OCI-LY3 (cell line): ENCODE measurements around the gene CCDC66.
"Not testable (repeated sequence)": the region's sequence is repeated elsewhere in the genome, so short reads cannot be mapped to it uniquely, and the experiment has no call there.

ENCODE experiments used
- H2AFZ ChIP-seq: fragments of 200-600, 300-600 bp; shearing (Covaris generic); 2 replicates; pipeline ENCODE4 v1.6.0; 2014; ENCODE audit warnings: antibody characterized with exemption, low read depth, low read length
- H3K27ac ChIP-seq: fragments of 200-600, 300-600 bp; sonication (generic); 2 replicates; pipeline ENCODE4 v1.5.1; 2014; ENCODE audit warnings: mild to moderate bottlenecking, low read length, moderate library complexity, mixed read lengths
- H3K27me3 ChIP-seq: fragments of 200-600, 300-600 bp; sonication (generic); 2 replicates; pipeline ENCODE4 v1.6.1; 2014; ENCODE audit warnings: low read depth, low read length, mixed read lengths
- H3K36me3 ChIP-seq: fragments of 200-600, 300-600 bp; sonication (generic); replicated peaks from 2 replicates; pipeline ENCODE3; 2014; ENCODE audit warnings: low read depth, low read length, mixed read lengths
- H3K4me1 ChIP-seq: fragments of 300-600, 200-600 bp; sonication (generic); 2 replicates; pipeline ENCODE4 v1.6.1; 2014; ENCODE audit warnings: low read length, mixed read lengths
- H3K4me2 ChIP-seq: fragments of 200-600, 300-600 bp; sonication (generic); 2 replicates; pipeline ENCODE4 v1.6.1; 2014; ENCODE audit warnings: low read length, mixed read lengths
- H3K4me3 ChIP-seq: fragments of 300-600, 200-600 bp; sonication (generic); 2 replicates; pipeline ENCODE4 v1.5.1; 2014; ENCODE audit warnings: antibody characterized with exemption, mild to moderate bottlenecking, low read length, moderate library complexity
- H3K79me2 ChIP-seq: fragments of 300-600, 200-600 bp; shearing (Covaris generic); 2 replicates; pipeline ENCODE4 v1.6.1; 2014; ENCODE audit warnings: mild to moderate bottlenecking, low read length, mixed read lengths
- H3K9ac ChIP-seq: fragments of 300-600, 200-600 bp; shearing (Covaris generic); 2 replicates; pipeline ENCODE4 v1.6.0; 2014; ENCODE audit warnings: mild to moderate bottlenecking, low read length, moderate library complexity
- H3K9me3 ChIP-seq: fragments of 200-600, 300-600 bp; shearing (Covaris generic); 2 replicates; pipeline ENCODE4 v1.6.1; 2014; ENCODE audit warnings: low read length, mixed read lengths; ENCODE audit not compliant: insufficient read depth
- H4K20me1 ChIP-seq: fragments of 200-600, 300-600 bp; sonication (generic); 2 replicates; pipeline ENCODE4 v1.6.1; 2016; ENCODE audit warnings: low read length, mixed read lengths; ENCODE audit not compliant: insufficient read depth
- EZH2phosphoT487 ChIP-seq: fragments of 200-600 bp; shearing (Covaris generic); IDR thresholded peaks from 2 replicates; pipeline ENCODE4 v1.6.1; 2018; ENCODE audit warnings: antibody characterized with exemption, mixed run types, low read depth
- TF ChIP-seq, protein P1 (sequence below): fragments of 200-600, 300-600 bp; sonication (generic); IDR thresholded peaks from 2 replicates; pipeline ENCODE4 v1.5.1; 2014; ENCODE audit warnings: antibody characterized with exemption, low read length, low read depth

The CCDC66 gene

DNA sequence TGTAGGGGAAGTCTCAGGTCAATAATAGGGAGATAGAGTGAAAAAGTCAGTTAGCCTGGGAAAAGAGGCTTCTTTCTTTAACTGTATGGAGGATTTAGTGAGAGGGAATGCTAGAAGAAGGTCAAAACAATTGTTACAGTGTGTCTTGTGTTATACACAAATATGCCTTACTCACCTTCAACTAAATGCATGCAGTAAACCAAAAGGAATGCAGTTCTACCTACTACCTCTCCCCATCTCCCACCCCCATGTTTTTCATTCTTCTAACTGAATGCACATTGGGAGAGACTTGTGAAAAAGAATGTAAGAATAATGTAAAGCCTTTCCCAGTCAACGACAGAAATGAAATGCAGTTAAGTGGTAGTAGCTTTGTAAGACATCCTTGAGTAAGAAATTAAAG is 33.8 kb downstream of the CCDC66 start:
- TF ChIP-seq, protein P1, sequence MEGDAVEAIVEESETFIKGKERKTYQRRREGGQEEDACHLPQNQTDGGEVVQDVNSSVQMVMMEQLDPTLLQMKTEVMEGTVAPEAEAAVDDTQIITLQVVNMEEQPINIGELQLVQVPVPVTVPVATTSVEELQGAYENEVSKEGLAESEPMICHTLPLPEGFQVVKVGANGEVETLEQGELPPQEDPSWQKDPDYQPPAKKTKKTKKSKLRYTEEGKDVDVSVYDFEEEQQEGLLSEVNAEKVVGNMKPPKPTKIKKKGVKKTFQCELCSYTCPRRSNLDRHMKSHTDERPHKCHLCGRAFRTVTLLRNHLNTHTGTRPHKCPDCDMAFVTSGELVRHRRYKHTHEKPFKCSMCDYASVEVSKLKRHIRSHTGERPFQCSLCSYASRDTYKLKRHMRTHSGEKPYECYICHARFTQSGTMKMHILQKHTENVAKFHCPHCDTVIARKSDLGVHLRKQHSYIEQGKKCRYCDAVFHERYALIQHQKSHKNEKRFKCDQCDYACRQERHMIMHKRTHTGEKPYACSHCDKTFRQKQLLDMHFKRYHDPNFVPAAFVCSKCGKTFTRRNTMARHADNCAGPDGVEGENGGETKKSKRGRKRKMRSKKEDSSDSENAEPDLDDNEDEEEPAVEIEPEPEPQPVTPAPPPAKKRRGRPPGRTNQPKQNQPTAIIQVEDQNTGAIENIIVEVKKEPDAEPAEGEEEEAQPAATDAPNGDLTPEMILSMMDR: no peak
- TF ChIP-seq EZH2phosphoT487: no peak
- peaks cover 17% of the 10 kb centered on the region for H3K36me3 ChIP-seq
- H3K79me2 ChIP-seq: no peaks in the 10 kb centered on the region
- H3K4me3 ChIP-seq: no peak overlapping the region
- H3K9me3 ChIP-seq: no peaks in the 10 kb centered on the region
- H3K4me1 ChIP-seq: no peaks in the 10 kb centered on the region
- no peak overlapping the region for H3K4me2 ChIP-seq
- no peaks in the 10 kb centered on the region for H3K27me3 ChIP-seq
- H4K20me1 ChIP-seq: no peaks in the 10 kb centered on the region
- H3K9ac ChIP-seq: no peak overlapping the region
- no peak overlapping the region for H3K27ac ChIP-seq
- H2AFZ ChIP-seq: no peak overlapping the region

DNA sequence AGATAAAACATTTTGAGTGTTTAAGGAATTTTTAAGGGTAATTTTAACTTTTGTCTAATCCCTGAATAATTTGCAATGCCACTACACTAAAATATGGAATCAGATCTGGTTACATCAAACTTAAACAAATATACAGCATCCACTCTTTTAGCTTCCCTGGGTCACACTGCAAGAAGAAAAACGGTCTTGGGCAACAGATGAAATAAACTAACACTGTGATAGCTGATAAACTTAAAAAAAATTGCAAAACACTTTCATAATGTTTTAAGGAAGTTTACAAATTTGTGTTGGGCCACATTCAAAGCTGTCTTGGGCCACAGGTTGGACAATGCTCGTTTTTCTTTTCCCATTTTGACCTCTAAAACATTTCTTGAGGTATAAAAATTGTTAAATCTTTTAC is 34.3 kb downstream of the CCDC66 start:
- Histone ChIP-seq H3K4me3 (no peak overlapping the region), H3K4me2 (no peak overlapping the region), H3K27me3 (no peaks in the 10 kb centered on the region), H3K9me3 (no peaks in the 10 kb centered on the region), H3K4me1 (no peaks in the 10 kb centered on the region), H3K79me2 (no peaks in the 10 kb centered on the region), H3K36me3 (peaks cover 18% of the 10 kb centered on the region), H2AFZ (no peak overlapping the region), H3K9ac (no peak overlapping the region), H4K20me1 (no peaks in the 10 kb centered on the region), H3K27ac (no peak overlapping the region)
- TF ChIP-seq EZH2phosphoT487: no peak

- H3K36me3 ChIP-seq: peaks cover 27% of the 10 kb centered on the region
- no peaks in the 10 kb centered on the region for H3K9me3 ChIP-seq
- no peaks in the 10 kb centered on the region for H3K79me2 ChIP-seq
- no peak overlapping the region for H3K27ac ChIP-seq
- H4K20me1 ChIP-seq: no peaks in the 10 kb centered on the region
- H3K4me2 ChIP-seq: no peak overlapping the region
- H3K9ac ChIP-seq: no peak overlapping the region
- no peaks in the 10 kb centered on the region for H3K27me3 ChIP-seq
- H3K4me1 ChIP-seq: no peaks in the 10 kb centered on the region
- no peak overlapping the region for H2AFZ ChIP-seq
- TF ChIP-seq EZH2phosphoT487: no peak
- TF ChIP-seq, protein P1: no peak
- no peak overlapping the region for H3K4me3 ChIP-seq
These were observed 36.6 kb downstream of the CCDC66 start for GRCh38 chr3:56593455-56594158.

DNA sequence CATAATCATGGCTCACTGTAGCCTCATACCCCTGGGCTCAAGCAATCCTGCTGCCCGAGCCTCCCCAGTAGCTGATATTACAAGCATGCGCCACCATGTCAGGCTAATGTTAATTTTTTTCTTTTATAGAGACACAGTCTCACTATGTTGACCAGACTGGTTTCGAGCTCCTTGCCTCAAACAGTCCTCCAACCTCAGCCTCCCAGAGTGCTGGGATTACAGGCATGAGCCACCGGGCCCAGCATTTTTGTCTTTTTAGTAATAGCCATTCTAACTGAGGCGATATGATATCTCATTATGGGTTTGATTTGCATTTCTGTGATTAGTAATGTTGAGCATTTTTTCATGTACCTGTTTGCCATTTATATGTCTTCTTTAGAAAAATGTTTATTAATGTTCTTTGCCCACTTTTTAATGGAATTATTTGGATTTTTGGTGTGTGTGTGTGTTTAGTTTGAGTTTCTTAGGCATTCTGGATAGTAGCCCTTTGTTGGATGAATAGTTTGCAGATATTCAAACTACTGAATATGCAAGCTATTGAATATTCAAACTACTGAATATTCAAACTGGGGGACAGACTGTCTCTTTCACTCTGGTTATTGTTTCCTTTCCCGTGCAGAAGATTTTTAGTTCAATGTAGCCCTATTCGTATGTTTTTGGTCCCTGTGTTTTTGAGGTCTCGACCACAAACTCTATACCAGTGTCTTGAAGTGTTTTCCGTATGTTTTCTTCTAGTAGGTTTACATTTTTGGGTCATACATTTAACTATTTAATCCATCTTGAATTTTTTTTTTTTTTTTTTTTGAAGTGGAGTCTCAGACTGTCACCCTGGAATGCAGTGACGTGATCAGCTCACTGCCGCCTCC is 39.2 kb downstream of the CCDC66 start:
- no peak for TF ChIP-seq EZH2phosphoT487
- TF ChIP-seq, protein P1: no peak
- peaks cover 35% of the 10 kb centered on the region for H3K36me3 ChIP-seq
- no peaks in the 10 kb centered on the region for H3K27me3 ChIP-seq

GRCh38 chr3:56608479-56608878 is 51.5 kb downstream of the CCDC66 start:
- H3K27ac ChIP-seq, H3K4me3 ChIP-seq, H2AFZ ChIP-seq, H3K9me3 ChIP-seq, H4K20me1 ChIP-seq, H3K27me3 ChIP-seq, H3K4me2 ChIP-seq, H3K9ac ChIP-seq, H3K79me2 ChIP-seq, H3K4me1 ChIP-seq: not testable (repeated sequence)
- H3K36me3 ChIP-seq: peaks cover 14% of the 10 kb centered on the region

More for the DNA sequence above, 39.2 kb downstream of the CCDC66 start:
- Histone ChIP-seq H3K4me2 (no peak overlapping the region), H4K20me1 (no peaks in the 10 kb centered on the region), H3K27ac (no peak overlapping the region), H3K4me3 (no peak overlapping the region), H3K79me2 (no peaks in the 10 kb centered on the region), H2AFZ (no peak overlapping the region), H3K4me1 (no peaks in the 10 kb centered on the region), H3K9ac (no peak overlapping the region), H3K9me3 (no peaks in the 10 kb centered on the region)
